Neural progenitor cell (in vitro differentiated cells): ENCODE measurements around the gene PHEX. TPM values are rescaled to one million over a fixed set of nuclear protein-coding genes. Genes with fewer than 3 reads are reported as not detected.

ENCODE experiments used
- DNase-seq: peaks from one replicate; pipeline ENCODE4 v3.0.0-alpha.2; 2016; ENCODE audit warnings: low spot score
- H2AFZ ChIP-seq: fragments of 200-600 bp; sonication (generic); replicated peaks from 2 replicates; pipeline ENCODE4 v1.6.1; 2016; ENCODE audit warnings: antibody characterized with exemption
- H3F3A ChIP-seq: fragments of 200-600 bp; sonication (generic); 2 replicates; pipeline ENCODE4 v1.6.1; 2016; ENCODE audit warnings: antibody characterized with exemption, low read depth
- H3K27ac ChIP-seq: fragments of 200-600 bp; sonication (generic); 2 replicates; pipeline ENCODE4 v1.5.1; 2016; ENCODE audit warnings: mild to moderate bottlenecking
- H3K27me3 ChIP-seq: fragments of 200-600 bp; sonication (generic); 2 replicates; pipeline ENCODE4 v1.6.1; 2016; ENCODE audit warnings: mild to moderate bottlenecking, moderate library complexity
- H3K36me3 ChIP-seq: fragments of 200-600 bp; sonication (generic); 2 replicates; pipeline ENCODE4 v1.5.1; 2016
- H3K4me1 ChIP-seq: fragments of 200-600 bp; sonication (generic); 2 replicates; pipeline ENCODE4 v1.6.1; 2016; ENCODE audit warnings: mixed run types
- H3K4me2 ChIP-seq: fragments of 200-600 bp; sonication (generic); 2 replicates; pipeline ENCODE4 v1.6.1; 2016
- H3K4me3 ChIP-seq: fragments of 200-600 bp; sonication (generic); 2 replicates; pipeline ENCODE4 v1.5.1; 2016
- H3K79me2 ChIP-seq: fragments of 200-600 bp; sonication (generic); 2 replicates; pipeline ENCODE4 v1.6.1; 2016; ENCODE audit warnings: low read depth
- H3K9ac ChIP-seq: fragments of 200-600 bp; sonication (generic); 2 replicates; pipeline ENCODE4 v1.6.1; 2016
- H3K9me3 ChIP-seq: fragments of 200-600 bp; sonication (generic); 2 replicates; pipeline ENCODE4 v1.5.1; 2016; ENCODE audit warnings: low read depth
- H4K20me1 ChIP-seq: fragments of 200-600 bp; sonication (generic); 2 replicates; pipeline ENCODE4 v1.6.1; 2016; ENCODE audit warnings: low read depth
- H3K27ac Mint-ChIP-seq: 3 replicates; pipeline ENCODE4 v1.8.0; 2021; ENCODE audit warnings: mixed read lengths
- H3K27me3 Mint-ChIP-seq: 2 replicates; pipeline ENCODE4 v1.8.0; 2022; ENCODE audit warnings: low read depth, mild to moderate bottlenecking, inconsistent platforms, moderate library complexity, mixed read lengths; ENCODE audit not compliant: insufficient read depth
- H3K36me3 Mint-ChIP-seq: 3 replicates; pipeline ENCODE4 v1.8.0; 2021; ENCODE audit warnings: mixed read lengths
- H3K4me1 Mint-ChIP-seq: 3 replicates; pipeline ENCODE4 v1.8.0; 2021; ENCODE audit warnings: mixed read lengths
- H3K4me3 Mint-ChIP-seq: 3 replicates; pipeline ENCODE4 v1.8.0; 2021; ENCODE audit warnings: mild to moderate bottlenecking, moderate library complexity, mixed read lengths
- H3K9me3 Mint-ChIP-seq: 3 replicates; pipeline ENCODE4 v1.8.0; 2020; ENCODE audit warnings: mixed read lengths
- EZH2 ChIP-seq: fragments of 200-600 bp; sonication (generic); IDR thresholded peaks from 2 replicates; pipeline ENCODE4 v1.6.1; 2017; ENCODE audit warnings: antibody characterized with exemption, mild to moderate bottlenecking, moderate library complexity
- EZH2phosphoT487 ChIP-seq: fragments of 200-600 bp; sonication (generic); IDR thresholded peaks from 2 replicates; pipeline ENCODE4 v1.6.1; 2017; ENCODE audit warnings: antibody characterized with exemption
- total RNA-seq: library from RNA; depleted of rRNA; stranded (reverse); fragments of >200 nt; gene quantifications from 2 replicates; pipeline ENCODE4 v1.2.3, GENCODE V29; 2015; ENCODE audit warnings: low replicate concordance
- TF ChIP-seq, protein P1 (sequence below): fragments of 200-600 bp; sonication (generic); IDR thresholded peaks from 2 replicates; pipeline ENCODE4 v1.5.1; 2017; ENCODE audit warnings: antibody characterized with exemption, mild to moderate bottlenecking

Gene PHEX
- total RNA-seq, 1 donor from 2014 or later: 0.07 TPM

DNA sequence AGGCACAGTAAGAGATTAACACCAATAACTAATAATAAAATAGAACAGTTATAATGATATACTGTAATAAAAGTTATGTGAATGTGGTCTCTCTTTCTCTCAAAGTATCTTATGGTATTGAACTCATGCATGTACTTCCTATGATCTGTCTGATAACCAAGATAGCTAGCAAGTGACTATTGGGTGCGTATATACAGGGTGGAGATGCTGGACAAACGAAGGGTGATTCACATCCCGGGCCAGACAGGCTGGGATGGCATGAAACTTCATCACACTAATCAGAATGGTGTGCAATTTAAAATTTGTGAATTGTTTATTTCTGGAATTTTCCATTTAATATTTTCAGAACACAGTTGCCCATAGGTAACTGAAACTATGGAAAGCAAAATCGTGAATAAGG is 96.8 kb downstream of the PHEX start:
- H3K9me3 ChIP-seq: peaks cover 6% of the 10 kb centered on the region
- TF ChIP-seq EZH2phosphoT487 (no peak), EZH2 (no peak)
- TF ChIP-seq, protein P1, sequence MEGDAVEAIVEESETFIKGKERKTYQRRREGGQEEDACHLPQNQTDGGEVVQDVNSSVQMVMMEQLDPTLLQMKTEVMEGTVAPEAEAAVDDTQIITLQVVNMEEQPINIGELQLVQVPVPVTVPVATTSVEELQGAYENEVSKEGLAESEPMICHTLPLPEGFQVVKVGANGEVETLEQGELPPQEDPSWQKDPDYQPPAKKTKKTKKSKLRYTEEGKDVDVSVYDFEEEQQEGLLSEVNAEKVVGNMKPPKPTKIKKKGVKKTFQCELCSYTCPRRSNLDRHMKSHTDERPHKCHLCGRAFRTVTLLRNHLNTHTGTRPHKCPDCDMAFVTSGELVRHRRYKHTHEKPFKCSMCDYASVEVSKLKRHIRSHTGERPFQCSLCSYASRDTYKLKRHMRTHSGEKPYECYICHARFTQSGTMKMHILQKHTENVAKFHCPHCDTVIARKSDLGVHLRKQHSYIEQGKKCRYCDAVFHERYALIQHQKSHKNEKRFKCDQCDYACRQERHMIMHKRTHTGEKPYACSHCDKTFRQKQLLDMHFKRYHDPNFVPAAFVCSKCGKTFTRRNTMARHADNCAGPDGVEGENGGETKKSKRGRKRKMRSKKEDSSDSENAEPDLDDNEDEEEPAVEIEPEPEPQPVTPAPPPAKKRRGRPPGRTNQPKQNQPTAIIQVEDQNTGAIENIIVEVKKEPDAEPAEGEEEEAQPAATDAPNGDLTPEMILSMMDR: no peak
- no peaks in the 10 kb centered on the region for H4K20me1 ChIP-seq
- H3K79me2 ChIP-seq: no peaks in the 10 kb centered on the region
- H3K4me2 ChIP-seq: no peak overlapping the region
- H3K9ac ChIP-seq: no peak overlapping the region
- H2AFZ ChIP-seq: no peak overlapping the region
- H3K36me3 ChIP-seq: no peaks in the 10 kb centered on the region
- DNase-seq: no peak
- no peak overlapping the region for H3K4me3 Mint-ChIP-seq
- no peaks in the 10 kb centered on the region for H3K4me1 ChIP-seq
- H3K4me3 ChIP-seq: no peak overlapping the region
- no peaks in the 10 kb centered on the region for H3K27me3 ChIP-seq
- no peaks in the 10 kb centered on the region for H3K9me3 Mint-ChIP-seq
- H3K36me3 Mint-ChIP-seq: no peaks in the 10 kb centered on the region
- H3K27me3 Mint-ChIP-seq: peaks cover 4% of the 10 kb centered on the region
- no peaks in the 10 kb centered on the region for H3F3A ChIP-seq
- H3K27ac Mint-ChIP-seq: no peak overlapping the region
- peaks cover under 1% of the 10 kb centered on the region for H3K4me1 Mint-ChIP-seq
- no peak overlapping the region for H3K27ac ChIP-seq

DNA sequence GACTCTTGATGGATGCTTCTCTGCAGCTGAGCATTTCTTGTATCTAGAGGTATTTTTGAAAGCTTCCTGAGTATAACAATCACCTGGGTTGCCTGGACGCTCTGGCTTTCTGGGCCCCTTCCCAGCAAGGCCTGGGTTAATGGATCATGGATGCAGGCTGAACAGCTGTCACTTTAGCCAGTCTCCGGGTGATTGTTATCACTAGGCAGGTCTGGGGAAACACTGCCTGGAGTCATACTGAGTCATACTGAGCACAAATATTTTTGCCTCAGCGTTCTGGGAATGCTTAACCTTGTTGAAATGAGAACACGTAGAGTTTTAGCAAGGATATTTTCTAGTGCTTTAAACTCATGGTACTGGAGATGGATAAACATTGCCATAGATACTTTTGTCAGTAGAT is 102.6 kb downstream of the PHEX start:
- no peaks in the 10 kb centered on the region for H3K27me3 ChIP-seq
- Mint-ChIP-seq H3K4me3 (no peak overlapping the region), H3K4me1 (peaks cover 22% of the 10 kb centered on the region), H3K9me3 (no peaks in the 10 kb centered on the region), H3K27ac (no peak overlapping the region), H3K36me3 (no peaks in the 10 kb centered on the region), H3K27me3 (peaks cover 5% of the 10 kb centered on the region)
- H3K4me1 ChIP-seq: no peaks in the 10 kb centered on the region
- no peak overlapping the region for H3K4me2 ChIP-seq
- no peaks in the 10 kb centered on the region for H3K9me3 ChIP-seq
- no peaks in the 10 kb centered on the region for H4K20me1 ChIP-seq
- H3K36me3 ChIP-seq: no peaks in the 10 kb centered on the region
- H3K79me2 ChIP-seq: no peaks in the 10 kb centered on the region
- no peak overlapping the region for H2AFZ ChIP-seq
- no peak overlapping the region for H3K4me3 ChIP-seq
- no peak overlapping the region for H3K27ac ChIP-seq
- TF ChIP-seq, protein P1: no peak
- no peak for DNase-seq
- no peaks in the 10 kb centered on the region for H3F3A ChIP-seq
- no peak overlapping the region for H3K9ac ChIP-seq

DNA sequence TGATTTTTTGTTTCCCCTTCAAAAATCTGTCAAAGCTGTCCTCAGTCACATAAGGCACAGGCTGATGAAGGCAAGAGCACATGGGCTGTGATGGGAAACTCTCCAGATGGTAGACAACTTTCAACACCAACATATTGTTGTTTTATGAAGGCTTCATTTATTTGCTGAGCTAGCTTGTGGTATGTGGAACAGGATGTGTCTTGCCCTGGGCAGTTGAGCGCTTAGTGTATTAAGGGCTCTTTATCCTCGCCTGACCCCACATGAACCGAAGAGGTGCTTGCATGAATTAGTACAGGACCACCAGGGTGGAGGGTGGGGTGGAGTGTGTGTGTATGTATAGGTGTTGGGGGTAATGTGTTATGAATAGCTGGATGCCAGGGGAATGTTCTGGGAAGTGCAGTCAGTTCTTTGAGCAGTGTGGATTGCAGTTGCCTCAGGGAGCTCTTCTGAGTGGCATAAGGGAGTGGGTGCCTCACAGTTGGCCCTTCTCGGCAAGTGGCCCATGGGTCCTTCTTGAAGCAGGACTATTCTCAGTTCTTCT is 103.1 kb downstream of the PHEX start:
- H3K4me3 Mint-ChIP-seq: no peak overlapping the region
- H3K4me1 ChIP-seq: no peaks in the 10 kb centered on the region
- no peak for DNase-seq
- H4K20me1 ChIP-seq: no peaks in the 10 kb centered on the region
- H3K36me3 Mint-ChIP-seq: no peaks in the 10 kb centered on the region
- no peak overlapping the region for H2AFZ ChIP-seq
- TF ChIP-seq, protein P1: no peak
- no peak for TF ChIP-seq EZH2phosphoT487
- TF ChIP-seq EZH2: no peak
- no peaks in the 10 kb centered on the region for H3K27me3 ChIP-seq
- no peaks in the 10 kb centered on the region for H3K36me3 ChIP-seq
- no peak overlapping the region for H3K9ac ChIP-seq
- no peaks in the 10 kb centered on the region for H3K9me3 Mint-ChIP-seq
- H3K79me2 ChIP-seq: no peaks in the 10 kb centered on the region
- H3K27ac ChIP-seq: no peak overlapping the region
- no peaks in the 10 kb centered on the region for H3F3A ChIP-seq
- H3K4me3 ChIP-seq: no peak overlapping the region
- no peak overlapping the region for H3K4me2 ChIP-seq
- peaks cover 5% of the 10 kb centered on the region for H3K27me3 Mint-ChIP-seq
- peaks cover 22% of the 10 kb centered on the region for H3K4me1 Mint-ChIP-seq
- no peak overlapping the region for H3K27ac Mint-ChIP-seq
- no peaks in the 10 kb centered on the region for H3K9me3 ChIP-seq
